A172 (cell line): Measurements from ENCODE around the gene GPD2. TPM values are rescaled to one million over a fixed set of nuclear protein-coding genes. Genes with fewer than 3 reads are reported as not detected.
A peak's percentile ranks its signal among the peaks of the same experiment; 100 is the strongest.

Experiments used
- DNase-seq: peaks from one replicate; pipeline ENCODE4 v3.0.0-alpha.2; 2015; ENCODE audit warnings: low spot score
- total RNA-seq: library from RNA; depleted of rRNA; stranded (reverse); fragments of >200 nt; shearing (Covaris generic); gene quantifications from 2 replicates; pipeline ENCODE4 v1.2.3, GENCODE V29; 2014; rRNA removed

Gene GPD2
- 93.5 and 114 TPM in 2 replicates for total RNA-seq

GRCh38 chr2:156435718-156436496, at the start of gene GPD2:
GPD2 (plus strand) TSS chr2:156436379; CDS start chr2:156476106, 39,727 bp downstream.
- DNase-seq, result peak; percentile 82

GRCh38 chr2:156394033-156394741, 42.0 kb upstream of the GPD2 start:
- DNase-seq, result no peak

- DNase-seq, result no peak
Measured at GRCh38 chr2:156396126-156396525, 40.1 kb upstream of the GPD2 start.

- DNase-seq, result no peak
Measured at GRCh38 chr2:156397229-156397628, 39.0 kb upstream of the GPD2 start.

GRCh38 chr2:156398176-156398575, 38.0 kb upstream of the GPD2 start:
- no peak for DNase-seq

- DNase-seq, result no peak
Measured at GRCh38 chr2:156399224-156399949, 36.8 kb upstream of the GPD2 start.

- DNase-seq, result peak; percentile 80
Measured at GRCh38 chr2:156399950-156400705, 36.1 kb upstream of the GPD2 start.

- peak; percentile 81 for DNase-seq
Measured at GRCh38 chr2:156400706-156401678, 35.2 kb upstream of the GPD2 start.

- DNase-seq, result no peak
Measured at GRCh38 chr2:156401861-156402260, 34.3 kb upstream of the GPD2 start.

- DNase-seq, result peak; percentile 14
Measured at GRCh38 chr2:156405586-156405985, 30.6 kb upstream of the GPD2 start.

GRCh38 chr2:156411835-156412234, 24.3 kb upstream of the GPD2 start:
- DNase-seq, result no peak

GRCh38 chr2:156421851-156422250, 14.3 kb upstream of the GPD2 start:
- DNase-seq, result no peak

GRCh38 chr2:156423674-156424282, 12.4 kb upstream of the GPD2 start:
- no peak for DNase-seq

- DNase-seq, result no peak
Measured at GRCh38 chr2:156427074-156427473, 9.1 kb upstream of the GPD2 start.

GRCh38 chr2:156429211-156429610, 7.0 kb upstream of the GPD2 start:
- DNase-seq, result no peak

- DNase-seq, result peak; percentile 16
Measured at GRCh38 chr2:156430236-156430979, 5.8 kb upstream of the GPD2 start.

- peak; percentile 66 for DNase-seq
Measured at GRCh38 chr2:156430980-156431358, 5.2 kb upstream of the GPD2 start.

- DNase-seq, result peak; percentile 23
Measured at GRCh38 chr2:156434461-156435291, 1.5 kb upstream of the GPD2 start.

GRCh38 chr2:156435396-156435717, 822 bp upstream of the GPD2 start:
- no peak for DNase-seq
